Keratinocyte (primary cell): Measurements from ENCODE around the gene TAF9.

Source experiments
- CTCF ChIP-seq, 3 experiments: IDR thresholded peaks in 1 of 3; conservative IDR thresholded peaks in 1 of 3; optimal IDR thresholded peaks in 1 of 3; 2 replicates in 2 of 3; 3 replicates in 1 of 3; pipeline versions ENCODE3 to v1.5.1; 2011; ENCODE audit warnings: low read length in 3 of 3, mild to moderate bottlenecking in 3 of 3, moderate library complexity in 2 of 3, control low read depth in 1 of 3, inconsistent platforms in 1 of 3; ENCODE audit not compliant: insufficient read depth in 2 of 3; ENCODE audit errors: extremely low read depth in 1 of 3
- EZH2 ChIP-seq: IDR thresholded peaks from one replicate; pipeline ENCODE4 v1.6.1; 2012; ENCODE audit warnings: inconsistent platforms, mild to moderate bottlenecking, low read length, moderate library complexity

GRCh38 chr5:69404659-69405330 is 35.5 kb upstream of the TAF9 start:
- TF ChIP-seq CTCF (optimal IDR thresholded peaks at IDR 0.05 in 1 of 3, IDR thresholded peaks at IDR 0.05 in 1 of 3, conservative IDR thresholded peaks at IDR 0.05 in 1 of 3; ENCODE audit: extremely low read depth in 1 of 3, insufficient read depth in 2 of 3, low read length in 3 of 3) (no peak), EZH2 (no peak)
